GM18511 (cell line): Measurements from ENCODE around the gene RBPMS2.

Experiments
- ATAC-seq: cut with Tn5 transposase; IDR thresholded peaks from one replicate; pipeline ENCODE4 v1.9.1; 2021; ENCODE audit warnings: mild to moderate bottlenecking, moderate library complexity; ENCODE audit not compliant: unreplicated experiment

The RBPMS2 gene

DNA sequence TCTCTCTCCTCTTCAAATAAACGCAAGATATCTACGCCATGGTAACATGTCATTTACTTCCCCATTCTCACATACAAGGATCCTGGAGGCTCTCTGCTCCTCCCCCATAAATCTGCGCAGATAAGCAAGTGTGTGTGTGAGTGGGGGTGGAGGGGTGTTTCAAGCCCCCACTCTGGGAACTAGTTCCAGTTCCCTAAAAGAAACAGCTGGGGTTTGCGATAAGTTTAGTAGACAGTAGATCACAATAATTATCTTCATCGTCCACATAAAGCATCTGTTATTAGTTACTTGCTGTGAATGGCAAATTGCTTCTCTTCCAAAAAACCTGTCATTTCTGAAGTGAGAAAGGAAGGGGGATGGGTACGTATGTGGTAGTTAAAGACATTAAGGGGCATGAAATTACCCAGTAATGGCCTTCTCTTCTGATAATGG, 79.8 kb downstream of the RBPMS2 start:
- ATAC-seq: no peak

DNA sequence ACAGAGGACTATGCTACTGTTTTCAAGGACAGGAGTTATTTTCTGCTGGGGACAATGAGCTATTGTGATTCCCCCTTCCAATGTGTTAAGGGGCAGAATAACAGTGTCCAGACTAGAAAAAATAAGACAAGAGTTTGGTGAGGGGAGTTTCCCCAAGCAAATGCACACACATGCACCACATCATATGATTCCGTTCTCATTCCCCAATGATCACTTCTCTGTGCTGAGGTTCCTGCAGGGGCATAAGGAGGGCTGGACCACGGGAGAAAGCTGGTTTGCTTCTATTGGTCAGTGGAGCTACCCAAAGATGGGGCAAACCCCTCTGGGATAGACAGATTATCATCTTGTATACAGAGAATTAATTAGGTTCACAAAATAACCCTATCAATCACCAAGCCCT, 80.6 kb downstream of the RBPMS2 start:
- no peak for ATAC-seq

- ATAC-seq: no peak
Observed at GRCh38 chr15:64693134-64693533, 82.3 kb downstream of the RBPMS2 start.

DNA sequence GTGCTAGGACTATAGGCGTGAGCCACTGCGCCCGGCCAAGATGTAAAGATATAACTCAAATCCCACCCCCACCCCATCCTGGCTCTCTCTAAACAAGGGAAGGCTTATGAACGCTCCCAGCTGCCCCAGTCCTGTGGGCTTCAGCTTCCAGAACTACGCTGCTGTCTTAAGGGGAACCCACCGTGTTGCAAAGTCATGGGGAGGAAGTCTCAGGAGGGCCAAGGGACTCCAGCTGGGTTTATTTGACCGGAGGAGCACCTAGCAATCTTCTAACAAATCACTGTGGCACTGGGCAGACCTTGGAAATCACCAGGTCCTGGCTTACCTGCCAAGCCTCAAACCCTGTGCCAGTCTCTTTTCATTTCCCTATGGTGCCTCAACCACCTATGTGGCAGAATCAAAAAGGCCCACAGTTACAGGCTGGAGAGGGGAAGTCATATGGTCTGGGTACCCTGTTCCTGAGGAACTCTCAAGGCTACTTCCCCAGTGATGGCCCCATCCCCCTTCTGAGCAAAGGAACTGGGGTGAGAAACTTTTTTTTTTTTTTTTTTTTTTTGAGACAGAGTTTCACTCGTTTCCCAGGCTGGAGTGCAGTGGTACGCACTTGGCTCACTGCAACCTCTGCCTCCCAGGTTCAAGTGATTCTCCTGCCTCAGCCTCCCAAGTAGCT, 83.4 kb downstream of the RBPMS2 start:
- no peak for ATAC-seq

- no peak for ATAC-seq
Observed at GRCh38 chr15:64690578-64691296, 84.7 kb downstream of the RBPMS2 start.

DNA sequence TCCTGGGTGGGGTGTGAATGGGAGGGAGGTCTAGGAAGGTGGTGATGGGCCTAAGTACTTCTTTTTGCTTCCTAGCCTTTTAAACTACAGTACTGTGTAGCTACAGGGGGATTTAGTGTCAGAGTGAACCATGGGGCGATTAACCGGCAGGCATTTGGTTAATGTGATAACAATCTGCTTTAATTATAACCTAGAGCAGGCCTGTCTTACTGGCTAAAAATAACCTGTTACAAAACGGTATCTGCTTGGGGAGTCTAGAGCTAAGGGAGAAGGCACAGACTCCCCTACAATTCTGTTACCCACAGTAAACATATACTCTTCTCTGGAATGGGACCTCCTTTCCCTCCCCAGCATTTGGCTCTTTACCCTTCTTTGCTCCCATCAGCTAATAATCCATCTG, 85.4 kb downstream of the RBPMS2 start:
- no peak for ATAC-seq
